Ishikawa (cell line): ENCODE results near the gene RPL14.

Experiments used
- CEBPB ChIP-seq: IDR thresholded peaks from 2 replicates; pipeline ENCODE4 v1.6.1; 2012
- CREB1 ChIP-seq: IDR thresholded peaks from 2 replicates; pipeline ENCODE4 v1.6.1; 2012; ENCODE audit warnings: low read depth
- EGR1 ChIP-seq: IDR thresholded peaks from 2 replicates; pipeline ENCODE4 v1.6.1; 2012
- EP300 ChIP-seq: IDR thresholded peaks from 2 replicates; pipeline ENCODE4 v1.6.1; 2012; ENCODE audit warnings: borderline replicate concordance
- TAF1 ChIP-seq: IDR thresholded peaks from 2 replicates; pipeline ENCODE4 v1.6.1; 2012; ENCODE audit warnings: low read depth, mild to moderate bottlenecking
- TEAD4 ChIP-seq: IDR thresholded peaks from 2 replicates; pipeline ENCODE4 v1.6.1; 2012
- YY1 ChIP-seq: IDR thresholded peaks from 2 replicates; pipeline ENCODE4 v1.6.1; 2012; ENCODE audit warnings: low read depth
- ZBTB7A ChIP-seq: IDR thresholded peaks from 2 replicates; pipeline ENCODE4 v1.6.1; 2012; ENCODE audit warnings: low read depth

DNA sequence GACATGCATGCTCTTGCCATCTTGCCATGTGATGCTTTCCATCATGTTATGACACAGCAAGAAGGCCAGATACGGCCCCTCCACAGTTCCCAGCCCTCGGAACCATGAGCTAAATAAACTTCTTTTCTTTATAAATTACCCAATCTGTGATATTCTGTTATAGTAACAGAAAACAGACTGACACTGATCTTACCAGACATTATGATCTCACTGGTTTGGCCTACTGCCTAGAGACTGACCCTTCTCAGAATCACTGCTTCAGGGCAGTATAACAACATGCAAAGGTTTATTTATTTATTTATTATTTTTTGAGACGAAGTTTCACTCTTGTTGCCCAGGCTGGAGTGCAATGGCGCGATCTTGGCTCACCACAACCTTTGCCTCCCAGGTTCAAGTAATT lies 33.8 kb downstream of the RPL14 start:
- TF ChIP-seq CEBPB = no peak
- no peak for TF ChIP-seq TEAD4
- no peak for TF ChIP-seq EP300
- TF ChIP-seq CREB1 = no peak
- no peak for TF ChIP-seq EGR1
- no peak for TF ChIP-seq YY1
- no peak for TF ChIP-seq TAF1
- no peak for TF ChIP-seq ZBTB7A
